HEK293 (cell line): ENCODE results near the gene SLMAP.
"Not testable (repeated sequence)": the region's sequence is repeated elsewhere in the genome, so short reads cannot be mapped to it uniquely, and the experiment has no call there.

ENCODE experiments used
- CTCF ChIA-PET: fragments of 350-600 bp; formaldehyde crosslinking; extraction: SDS; loops from one replicate; lab custom pipeline; 2021; ENCODE audit warnings: antibody characterized with exemption; lab: Yijun Ruan, JAX
- POLR2A ChIA-PET: fragments of 300-600 bp; formaldehyde crosslinking; extraction: SDS; loops from one replicate; lab custom pipeline; 2020; ENCODE audit warnings: antibody characterized with exemption, inconsistent platforms; lab: Yijun Ruan, JAX
- H3K27ac ChIP-seq: fragments of 200-500 bp; sonication (Bioruptor generic); 2 replicates; pipeline ENCODE4 v1.5.1; 2014; ENCODE audit warnings: low read depth, low read length, control low read depth, inconsistent platforms; ENCODE audit errors: extremely low read depth
- H3K36me3 ChIP-seq, 2 experiments: fragments of 200-500 bp in 1 of 2; sonication (Bioruptor generic) in 1 of 2; 1 replicate in 1 of 2; 2 replicates in 1 of 2; pipeline ENCODE4 v1.5.1; 2014 to 2017; ENCODE audit warnings: inconsistent platforms in 2 of 2, low read length in 2 of 2; ENCODE audit not compliant: control insufficient read depth in 2 of 2, insufficient read depth in 1 of 2
- H3K4me1 ChIP-seq: fragments of 200-500 bp; sonication (Bioruptor generic); 2 replicates; pipeline ENCODE4 v1.5.1; 2014; ENCODE audit warnings: mild to moderate bottlenecking, low read length, inconsistent platforms; ENCODE audit not compliant: control insufficient read depth, insufficient read depth
- H3K4me3 ChIP-seq: 2 replicates; pipeline ENCODE4 v1.5.1; 2011; ENCODE audit warnings: low read depth, mild to moderate bottlenecking, control low read depth, low read length, moderate library complexity
- H3K9me3 ChIP-seq: fragments of 200-500 bp; sonication (Bioruptor generic); 2 replicates; pipeline ENCODE4 v1.5.1; 2014; ENCODE audit warnings: low read depth, low read length, inconsistent platforms; ENCODE audit not compliant: control insufficient read depth, insufficient read depth
- KLF1 ChIP-seq: fragments of 450-650 bp; formaldehyde crosslinking; IDR thresholded peaks from 2 replicates; pipeline ENCODE4 v1.5.1; 2016; ENCODE audit warnings: missing biosample characterization, missing genetic modification characterization
- PBX3 ChIP-seq: sonication (generic); formaldehyde crosslinking; IDR thresholded peaks from 2 replicates; pipeline ENCODE4 v1.8.1; 2022; ENCODE audit warnings: mild to moderate bottlenecking, moderate library complexity, missing genetic modification reagents
- PRDM4 ChIP-seq: fragments of 450-650 bp; formaldehyde crosslinking; IDR thresholded peaks from 2 replicates; pipeline ENCODE4 v1.5.1; 2017; ENCODE audit warnings: missing biosample characterization, missing genetic modification characterization
- SCRT2 ChIP-seq: fragments of 450-650 bp; formaldehyde crosslinking; IDR thresholded peaks from 2 replicates; pipeline ENCODE4 v1.5.1; 2016; ENCODE audit warnings: missing biosample characterization, missing genetic modification characterization
- ZBTB17 ChIP-seq: fragments of 450-650 bp; formaldehyde crosslinking; IDR thresholded peaks from 2 replicates; pipeline ENCODE4 v1.5.1; 2016; ENCODE audit warnings: missing biosample characterization, missing genetic modification characterization
- ZBTB21 ChIP-seq: fragments of 450-650 bp; formaldehyde crosslinking; IDR thresholded peaks from 2 replicates; pipeline ENCODE4 v1.5.1; 2017; ENCODE audit warnings: missing biosample characterization, missing genetic modification characterization
- ZNF10 ChIP-seq: fragments of 450-650 bp; formaldehyde crosslinking; IDR thresholded peaks from 2 replicates; pipeline ENCODE4 v1.5.1; 2017; ENCODE audit warnings: missing biosample characterization, missing genetic modification characterization
- ZNF112 ChIP-seq: fragments of 450-650 bp; formaldehyde crosslinking; IDR thresholded peaks from 2 replicates; pipeline ENCODE4 v1.5.0; 2017; ENCODE audit warnings: missing biosample characterization, missing genetic modification characterization
- ZNF16 ChIP-seq: fragments of 450-650 bp; formaldehyde crosslinking; IDR thresholded peaks from 2 replicates; pipeline ENCODE4 v1.5.1; 2016; ENCODE audit warnings: low read depth, missing biosample characterization, missing genetic modification characterization
- ZNF175 ChIP-seq: fragments of 450-650 bp; formaldehyde crosslinking; IDR thresholded peaks from 2 replicates; pipeline ENCODE4 v1.5.1; 2016; ENCODE audit warnings: missing biosample characterization, missing genetic modification characterization
- ZNF2 ChIP-seq: fragments of 450-650 bp; formaldehyde crosslinking; IDR thresholded peaks from 2 replicates; pipeline ENCODE4 v1.5.1; 2016; ENCODE audit warnings: missing biosample characterization, missing genetic modification characterization
- ZNF202 ChIP-seq: fragments of 450-650 bp; formaldehyde crosslinking; IDR thresholded peaks from 2 replicates; pipeline ENCODE4 v1.5.1; 2016; ENCODE audit warnings: missing biosample characterization, missing genetic modification characterization, borderline replicate concordance
- ZNF274 ChIP-seq, 2 experiments: fragments of 200-500 bp in 1 of 2; fragments of 450-650 bp in 1 of 2; sonication (Bioruptor generic) in 1 of 2; formaldehyde crosslinking in 1 of 2; IDR thresholded peaks; 2 replicates each; pipeline versions ENCODE4 v1.5.1 to v1.6.1; 2014 to 2016; ENCODE audit warnings: borderline replicate concordance in 1 of 2, inconsistent platforms in 1 of 2, low read length in 1 of 2, missing biosample characterization in 1 of 2, missing genetic modification characterization in 1 of 2
- ZNF302 ChIP-seq: fragments of 450-650 bp; formaldehyde crosslinking; IDR thresholded peaks from 2 replicates; pipeline ENCODE4 v1.5.1; 2016; ENCODE audit warnings: missing biosample characterization, missing genetic modification characterization, low read depth
- ZNF398 ChIP-seq: fragments of 450-650 bp; formaldehyde crosslinking; IDR thresholded peaks from 2 replicates; pipeline ENCODE4 v1.5.1; 2017; ENCODE audit warnings: missing biosample characterization, missing genetic modification characterization
- ZNF596 ChIP-seq: fragments of 450-650 bp; IDR thresholded peaks from 2 replicates; pipeline ENCODE4 v1.5.0; 2018; ENCODE audit warnings: missing biosample characterization, mild to moderate bottlenecking, missing genetic modification characterization, moderate library complexity
- ZNF624 ChIP-seq: fragments of 450-650 bp; formaldehyde crosslinking; IDR thresholded peaks from 2 replicates; pipeline ENCODE4 v1.5.1; 2017; ENCODE audit warnings: missing biosample characterization, missing genetic modification characterization
- ZNF654 ChIP-seq: fragments of 450-650 bp; formaldehyde crosslinking; IDR thresholded peaks from 2 replicates; pipeline ENCODE4 v1.5.1; 2016; ENCODE audit warnings: low read depth, missing biosample characterization, missing genetic modification characterization
- ZNF76 ChIP-seq: fragments of 450-650 bp; formaldehyde crosslinking; IDR thresholded peaks from 2 replicates; pipeline ENCODE4; 2016; ENCODE audit warnings: low read depth, missing biosample characterization, missing genetic modification characterization, borderline replicate concordance
- ZNF792 ChIP-seq: fragments of 450-650 bp; formaldehyde crosslinking; IDR thresholded peaks from 2 replicates; pipeline ENCODE4 v1.5.1; 2016; ENCODE audit warnings: missing biosample characterization, missing genetic modification characterization
- ZNF830 ChIP-seq: fragments of 450-650 bp; IDR thresholded peaks from 2 replicates; pipeline ENCODE4 v1.5.0; 2018; ENCODE audit warnings: missing biosample characterization, missing genetic modification characterization, low read depth, mild to moderate bottlenecking, moderate library complexity
- ZNF843 ChIP-seq: fragments of 450-650 bp; formaldehyde crosslinking; IDR thresholded peaks from 2 replicates; pipeline ENCODE4 v1.5.1; 2016; ENCODE audit warnings: missing biosample characterization, missing genetic modification characterization
- ZSCAN5A ChIP-seq: fragments of 450-650 bp; formaldehyde crosslinking; IDR thresholded peaks from 2 replicates; pipeline ENCODE4 v1.5.1; 2016; ENCODE audit warnings: missing biosample characterization, missing genetic modification characterization

Gene SLMAP

GRCh38 chr3:57863380-57863779 lies 107.3 kb downstream of the SLMAP start (continued):
- TF ChIP-seq PRDM4 (tag by site-specific recombination) (no peak), ZBTB21 (no peak), ZNF302 (no peak), ZNF398 (tag by site-specific recombination) (no peak), ZNF112 (no peak), ZNF202 (tag by site-specific recombination) (no peak)
- TF ChIP-seq, all 188 proteins: peak for 0

- H3K4me3 ChIP-seq: no peak overlapping the region
- POLR2A ChIA-PET: no interaction called here
- H3K4me1 ChIP-seq: no peaks in the 10 kb centered on the region
- no peaks in the 10 kb centered on the region for H3K9me3 ChIP-seq
- CTCF ChIA-PET: interaction anchor here (0.6 to 1.0 kb wide), 4 partner anchors 9 to 742 kb away, joined by 3 read pairs; no protein-coding TSS in a partner anchor
- TF ChIP-seq ZBTB17 (tag by site-specific recombination) (no peak), ZNF596 (tag by site-specific recombination) (no peak), ZNF624 (tag by site-specific recombination) (no peak), ZNF274 (IDR thresholded peaks at IDR 0.05; ENCODE audit: low read length) (no peak), ZNF274 (tag by site-specific recombination; IDR thresholded peaks at IDR 0.05; ENCODE audit: borderline replicate concordance) (no peak), ZNF654 (0 out of 2 replicates have a peak, but pooled peaks have one; percentile 6)
- H3K27ac ChIP-seq: no peak overlapping the region
- H3K36me3 ChIP-seq: peaks cover 2 to 61% of the 10 kb centered on the region in 2 experiments; a peak in 2 of 3 replicates
These were observed 108.7 kb downstream of the SLMAP start for GRCh38 chr3:57864853-57865252.

- peaks cover 0 to 44% of the 10 kb centered on the region in 2 experiments; a peak in 2 of 3 replicates for H3K36me3 ChIP-seq
- CTCF ChIA-PET: interaction anchor here (0.6 kb wide), 1 partner anchor 9 kb away, joined by 3 read pairs; no protein-coding TSS in a partner anchor
- POLR2A ChIA-PET, H3K27ac ChIP-seq, H3K9me3 ChIP-seq, H3K4me3 ChIP-seq, H3K4me1 ChIP-seq: not testable (repeated sequence)
- TF ChIP-seq ZNF10: peak; percentile 67; the same call in 1 of the 2 replicates
These were observed 113.0 kb downstream of the SLMAP start for GRCh38 chr3:57869110-57869509.

- Histone ChIP-seq H3K27ac (no peak overlapping the region), H3K9me3 (no peaks in the 10 kb centered on the region), H3K36me3 (peaks cover 0 to 14% of the 10 kb centered on the region in 2 experiments; a peak in 2 of 3 replicates), H3K4me1 (no peaks in the 10 kb centered on the region), H3K4me3 (no peak overlapping the region)
- POLR2A ChIA-PET: no interaction called here
- CTCF ChIA-PET: no interaction called here
- TF ChIP-seq ZNF830 (tag by site-specific recombination) (no peak), KLF1 (tag by site-specific recombination) (no peak), ZNF792 (tag by site-specific recombination) (no peak), ZNF175 (tag by site-specific recombination) (no peak), PBX3 (CRISPR knock-in tag) (no peak), SCRT2 (tag by site-specific recombination) (no peak), ZNF843 (tag by site-specific recombination) (no peak), ZNF2 (tag by site-specific recombination) (no peak), ZNF16 (tag by site-specific recombination) (no peak), ZSCAN5A (tag by site-specific recombination) (no peak), ZNF76 (tag by site-specific recombination) (no peak)
These were observed 116.5 kb downstream of the SLMAP start for GRCh38 chr3:57872606-57873005.
